GM20431 (cell line): ENCODE measurements around the gene SELP.

Experiments used
- in situ Hi-C: fragments of 300-500 bp; cut with MseI, MboI; formaldehyde crosslinking; loops from one replicate; pipeline ENCODE4 v1.15.0; 2020; ENCODE audit warnings: low sequenced_read_pairs; ENCODE audit not compliant: unreplicated experiment

The SELP gene

GRCh38 chr1:169577981-169578738, 51.8 kb downstream of the SELP start:
- in situ Hi-C loops: no loop called here

- in situ Hi-C loops: no loop called here
Observed at GRCh38 chr1:169576935-169577331, 53.0 kb downstream of the SELP start.

GRCh38 chr1:169576241-169576934, 53.5 kb downstream of the SELP start:
- in situ Hi-C loops: no loop called here

GRCh38 chr1:169574336-169574735, 55.6 kb downstream of the SELP start:
- in situ Hi-C loops: no loop called here

GRCh38 chr1:169572187-169572586, 57.7 kb downstream of the SELP start:
- in situ Hi-C loops: no loop called here

- in situ Hi-C loops: no loop called here
Observed at GRCh38 chr1:169571450-169571849, 58.5 kb downstream of the SELP start.

GRCh38 chr1:169570172-169570574, 59.8 kb downstream of the SELP start:
- in situ Hi-C loops: no loop called here

GRCh38 chr1:169568497-169568896, 61.4 kb downstream of the SELP start:
- in situ Hi-C loops: no loop called here

- in situ Hi-C loops: no loop called here
Observed at GRCh38 chr1:169565335-169566271, 64.3 kb downstream of the SELP start.

GRCh38 chr1:169563650-169564049, 66.3 kb downstream of the SELP start:
- in situ Hi-C loops: no loop called here

GRCh38 chr1:169563019-169563615, 66.8 kb downstream of the SELP start:
- in situ Hi-C loops: no loop called here

- in situ Hi-C loops: no loop called here
Observed at GRCh38 chr1:169561692-169562091, 68.2 kb downstream of the SELP start.

- in situ Hi-C loops: no loop called here
Observed at GRCh38 chr1:169557131-169557530, 72.8 kb downstream of the SELP start.

- in situ Hi-C loops: no loop called here
Observed at GRCh38 chr1:169550294-169550693, 79.6 kb downstream of the SELP start.

GRCh38 chr1:169548282-169548681, 81.6 kb downstream of the SELP start:
- in situ Hi-C loops: loop anchor here (10.0 kb wide), 1 partner anchor 73 kb away; no protein-coding TSS in a partner anchor

GRCh38 chr1:169546087-169546995, 83.6 kb downstream of the SELP start:
- in situ Hi-C loops: loop anchor here (10.0 kb wide), 1 partner anchor 72 kb away; no protein-coding TSS in a partner anchor

GRCh38 chr1:169545472-169545871, 84.5 kb downstream of the SELP start:
- in situ Hi-C loops: loop anchor here (10.0 kb wide), 1 partner anchor 71 kb away; no protein-coding TSS in a partner anchor

GRCh38 chr1:169538998-169539871, 90.7 kb downstream of the SELP start:
- in situ Hi-C loops: no loop called here
